Lung microvascular endothelial cell (primary cell): ENCODE measurements around the gene SHB. TPM values are rescaled to one million over a fixed set of nuclear protein-coding genes. Genes with fewer than 3 reads are reported as not detected.

Source experiments
- DNase-seq, 2 donors: peaks; one replicate each; pipeline versions ENCODE4 v3.0.0 to v3.0.0-alpha.2; 2010; ENCODE audit warnings: low read depth in 2 of 2
- total RNA-seq: library from RNA; depleted of rRNA; stranded (reverse); fragments of >200 nt; gene quantifications from 2 replicates; pipeline ENCODE4 v1.2.1, GENCODE V29; 2014

The SHB gene
- total RNA-seq, result 13.3 and 22.6 TPM in 2 replicates

- DNase-seq, result peak; percentile 74 to 85
Measured at GRCh38 chr9:38068701-38069628, at the start of gene SHB. TSS of gene SHB (minus strand) at chr9:38069227. CDS start at chr9:38068645, 582 bp downstream.

GRCh38 chr9:38117651-38118050 lies 48.6 kb upstream of the SHB start:
- DNase-seq, result no peak

DNA sequence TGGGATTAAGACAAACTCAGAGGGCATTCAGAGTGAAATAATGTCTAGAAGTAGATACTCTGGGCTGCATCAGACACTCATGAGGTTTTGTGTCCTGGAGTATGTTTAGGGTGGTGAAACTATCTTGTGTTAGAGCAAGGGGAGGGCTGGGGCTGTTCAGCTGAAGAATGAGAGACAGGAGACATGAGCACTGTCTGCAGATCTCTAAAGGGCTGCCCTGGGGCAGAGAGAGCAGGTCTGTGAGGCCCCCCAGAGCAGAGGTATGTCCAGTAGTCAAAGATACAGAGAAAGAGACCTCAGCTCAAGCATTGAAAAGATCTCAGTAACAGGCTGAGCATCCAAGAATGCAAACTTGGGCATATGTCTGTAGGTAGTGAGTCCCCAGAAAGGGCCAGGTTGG lies 45.9 kb upstream of the SHB start:
- DNase-seq, result no peak

DNA sequence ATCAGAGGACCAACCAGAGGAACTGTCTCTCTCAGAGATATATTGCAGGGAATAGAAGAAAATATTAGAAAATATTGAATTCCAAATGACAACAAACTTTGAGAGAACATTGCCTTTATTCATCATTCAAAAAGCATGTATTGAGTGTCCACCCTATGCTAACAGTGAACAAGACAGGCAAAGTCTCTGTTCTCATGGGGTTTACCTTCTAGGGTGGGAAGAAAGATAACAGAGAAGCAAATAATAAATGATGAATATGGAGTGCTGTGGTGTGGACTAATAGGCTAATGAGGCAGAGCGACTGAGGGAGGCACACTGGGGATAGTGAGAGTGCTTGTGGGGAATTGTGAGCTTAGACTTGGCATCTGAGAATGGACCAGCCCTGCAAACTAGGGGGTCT lies 43.4 kb upstream of the SHB start:
- DNase-seq, result no peak

- DNase-seq, result no peak
Measured at GRCh38 chr9:38112049-38112448, 43.0 kb upstream of the SHB start.

DNA sequence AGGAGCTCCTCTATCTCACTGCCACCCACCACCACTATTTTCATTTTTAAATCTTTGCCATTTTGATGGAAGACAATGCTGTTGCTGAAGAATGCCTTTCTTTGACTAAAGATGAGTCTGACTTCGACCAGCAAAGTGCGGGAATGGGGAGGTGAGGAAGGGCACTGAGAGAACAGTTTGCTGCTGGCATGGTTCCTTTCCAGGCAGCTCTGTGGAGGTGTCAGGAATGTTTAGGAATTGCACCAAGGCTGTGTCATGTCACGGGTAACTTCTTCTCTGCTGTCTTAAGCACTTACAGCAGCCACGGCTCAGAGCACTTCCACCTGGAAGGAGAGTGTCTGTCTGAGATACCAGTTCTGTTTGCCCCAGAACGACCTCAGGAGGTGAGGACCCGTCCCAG lies 41.4 kb upstream of the SHB start:
- no peak for DNase-seq

DNA sequence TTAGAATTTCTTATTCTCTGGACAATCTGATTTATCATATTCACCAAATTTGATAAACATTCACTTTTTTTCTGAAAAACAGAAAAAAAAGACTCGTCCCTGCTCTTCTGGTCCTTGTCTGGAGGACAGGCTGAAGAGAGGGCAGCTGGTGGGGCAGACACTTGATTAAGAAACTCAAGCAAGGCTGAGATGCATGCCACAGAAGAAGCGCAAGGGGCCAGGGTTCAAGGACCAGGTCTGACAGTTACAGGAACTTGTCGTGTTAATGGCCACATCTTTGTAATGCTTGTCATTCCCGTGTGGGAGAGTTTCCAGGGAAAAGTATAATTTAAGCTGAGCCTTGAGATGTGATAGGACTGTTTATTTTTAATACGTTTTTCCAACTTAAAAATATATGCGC lies 40.6 kb upstream of the SHB start:
- no peak for DNase-seq

GRCh38 chr9:38108326-38108725 lies 39.3 kb upstream of the SHB start:
- no peak for DNase-seq

DNA sequence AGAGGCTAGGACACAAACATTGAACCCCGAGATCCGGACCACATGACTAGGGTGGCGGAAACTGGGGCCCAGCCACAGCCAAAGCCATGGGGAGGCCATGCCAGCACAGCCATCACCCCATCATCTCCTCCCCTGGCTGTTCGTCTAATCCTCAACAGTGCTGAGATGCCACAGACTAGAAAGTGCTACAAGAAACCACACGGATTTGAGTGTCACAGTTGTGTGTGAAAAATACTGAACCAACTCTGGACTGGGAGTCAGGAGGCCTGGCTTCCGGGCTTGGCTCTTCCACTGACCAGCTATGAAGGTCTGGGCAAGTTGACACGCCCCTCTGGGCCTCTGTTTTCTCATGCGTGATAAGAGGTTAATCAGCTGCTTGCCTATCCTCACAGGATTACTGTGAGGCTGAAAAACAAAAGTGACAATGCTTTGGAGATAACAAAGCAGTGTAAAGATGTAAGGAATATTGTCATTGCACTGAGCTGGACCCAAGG lies 38.8 kb upstream of the SHB start:
- DNase-seq, result no peak

GRCh38 chr9:38107405-38107804 lies 38.4 kb upstream of the SHB start:
- DNase-seq, result no peak

DNA sequence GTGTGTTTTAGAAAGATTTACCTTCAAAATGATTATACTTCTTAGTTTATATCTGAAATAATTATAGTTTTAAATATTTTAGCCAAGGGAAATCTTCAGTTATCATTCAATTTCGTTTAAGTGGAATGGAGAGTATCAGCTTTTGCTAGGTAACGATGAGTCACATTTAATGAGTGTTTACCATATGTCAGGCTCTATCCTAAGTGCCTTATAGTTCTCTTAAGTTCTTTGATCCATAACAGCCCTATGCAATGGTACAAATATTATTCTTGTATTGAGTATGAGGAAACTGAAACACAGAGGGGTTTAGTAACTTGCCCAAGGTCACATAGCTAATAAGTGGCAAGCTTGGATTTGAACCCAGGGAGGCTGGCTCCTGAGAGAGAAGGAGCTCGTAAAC lies 37.5 kb upstream of the SHB start:
- DNase-seq, result no peak

- no peak for DNase-seq
Measured at GRCh38 chr9:38103340-38103739, 34.3 kb upstream of the SHB start.

DNA sequence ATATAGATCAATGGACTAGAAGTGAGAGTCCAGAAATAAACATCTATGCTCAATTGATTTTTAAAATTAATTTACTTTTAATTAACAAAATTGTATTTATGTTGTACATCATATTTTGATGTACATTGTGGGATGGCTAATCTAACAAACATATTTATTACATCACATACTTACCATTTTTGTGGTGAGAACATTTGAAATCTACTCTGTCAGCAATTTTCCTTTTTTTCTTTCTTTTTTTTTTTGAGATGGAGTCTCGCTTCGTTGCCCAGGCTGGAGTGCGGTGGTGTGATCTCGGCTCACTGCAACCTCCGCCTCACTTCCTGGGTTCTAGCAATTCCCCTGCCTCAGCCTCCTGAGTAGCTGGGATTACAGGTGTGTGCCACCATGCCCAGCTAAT lies 32.4 kb upstream of the SHB start:
- no peak for DNase-seq

GRCh38 chr9:38096238-38096805 lies 27.3 kb upstream of the SHB start:
- DNase-seq, result no peak

DNA sequence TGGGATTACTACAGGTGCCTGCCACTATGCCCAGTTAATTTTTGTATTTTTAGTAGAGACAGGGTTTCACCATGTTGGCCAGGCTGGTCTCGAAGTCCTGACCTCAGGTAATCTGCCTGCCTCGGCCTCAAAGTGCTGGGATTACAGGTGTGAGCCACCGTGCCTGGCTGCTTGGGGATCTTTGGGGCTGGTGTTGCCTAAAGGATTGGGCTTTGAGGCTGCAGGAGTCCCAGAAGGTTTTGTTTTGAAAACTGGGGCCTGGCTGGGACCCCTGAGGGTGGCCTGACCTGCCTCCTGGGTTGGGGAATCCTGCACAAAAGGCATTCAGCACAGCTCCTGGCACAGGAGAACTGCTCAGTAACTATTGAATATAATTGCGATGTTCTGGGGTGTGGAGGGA lies 25.1 kb upstream of the SHB start:
- no peak for DNase-seq

DNA sequence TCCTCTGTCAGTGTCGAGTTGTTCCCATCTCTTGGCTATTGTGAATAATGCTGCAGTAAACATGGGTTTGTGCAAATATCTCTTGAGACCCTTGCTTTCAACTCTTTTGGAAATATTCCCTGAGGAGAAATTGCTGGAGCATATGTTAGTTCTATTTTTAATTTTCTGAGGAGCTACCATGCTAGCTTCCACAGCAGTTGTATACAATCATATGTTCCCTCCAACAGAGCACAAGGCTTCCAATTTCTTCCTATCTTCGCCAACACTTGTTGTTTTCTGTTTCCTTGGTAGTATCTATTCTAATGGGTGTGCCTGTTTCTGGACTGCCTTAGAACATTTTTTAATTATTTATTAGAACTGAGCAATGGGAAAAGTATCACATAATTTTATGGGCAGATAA lies 23.6 kb upstream of the SHB start:
- DNase-seq, result no peak

DNA sequence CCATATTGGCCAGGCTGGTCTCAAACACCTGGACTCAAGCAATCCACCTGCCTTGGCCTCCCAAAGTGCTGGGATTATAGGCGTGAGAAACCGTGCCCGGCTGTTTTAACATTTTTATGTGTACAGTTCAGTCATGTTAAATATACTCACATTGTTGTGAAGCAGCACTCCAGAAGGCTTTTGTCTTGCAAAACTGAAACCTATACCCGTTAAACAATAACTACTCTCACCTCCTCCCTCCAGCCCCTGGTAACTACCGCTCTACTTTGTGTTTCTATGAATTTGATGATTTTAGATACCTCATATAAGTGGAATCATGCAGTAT lies 23.1 kb upstream of the SHB start:
- no peak for DNase-seq

GRCh38 chr9:38091310-38092199 lies 22.5 kb upstream of the SHB start:
- DNase-seq, result no peak

DNA sequence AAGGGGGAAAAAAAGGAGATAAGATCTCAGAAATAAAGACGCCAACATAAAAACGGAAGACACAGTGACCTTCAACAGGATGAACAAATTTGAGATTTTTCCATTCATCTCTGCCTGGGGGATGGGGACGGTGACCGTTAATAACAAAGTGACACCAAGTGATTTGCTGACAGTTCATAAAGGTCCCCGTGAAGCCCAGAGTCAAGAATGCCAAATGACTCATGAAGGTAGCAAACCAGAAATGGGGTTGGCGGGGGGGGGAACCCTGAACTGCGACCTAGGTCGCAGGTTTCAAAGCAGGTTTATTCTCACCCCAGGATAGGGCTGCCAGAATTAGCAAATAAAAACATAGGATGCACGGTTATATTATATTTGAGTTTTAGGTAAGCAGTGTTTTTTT lies 21.1 kb upstream of the SHB start:
- peak in 1 of 2 donors; percentile 36 for DNase-seq

DNA sequence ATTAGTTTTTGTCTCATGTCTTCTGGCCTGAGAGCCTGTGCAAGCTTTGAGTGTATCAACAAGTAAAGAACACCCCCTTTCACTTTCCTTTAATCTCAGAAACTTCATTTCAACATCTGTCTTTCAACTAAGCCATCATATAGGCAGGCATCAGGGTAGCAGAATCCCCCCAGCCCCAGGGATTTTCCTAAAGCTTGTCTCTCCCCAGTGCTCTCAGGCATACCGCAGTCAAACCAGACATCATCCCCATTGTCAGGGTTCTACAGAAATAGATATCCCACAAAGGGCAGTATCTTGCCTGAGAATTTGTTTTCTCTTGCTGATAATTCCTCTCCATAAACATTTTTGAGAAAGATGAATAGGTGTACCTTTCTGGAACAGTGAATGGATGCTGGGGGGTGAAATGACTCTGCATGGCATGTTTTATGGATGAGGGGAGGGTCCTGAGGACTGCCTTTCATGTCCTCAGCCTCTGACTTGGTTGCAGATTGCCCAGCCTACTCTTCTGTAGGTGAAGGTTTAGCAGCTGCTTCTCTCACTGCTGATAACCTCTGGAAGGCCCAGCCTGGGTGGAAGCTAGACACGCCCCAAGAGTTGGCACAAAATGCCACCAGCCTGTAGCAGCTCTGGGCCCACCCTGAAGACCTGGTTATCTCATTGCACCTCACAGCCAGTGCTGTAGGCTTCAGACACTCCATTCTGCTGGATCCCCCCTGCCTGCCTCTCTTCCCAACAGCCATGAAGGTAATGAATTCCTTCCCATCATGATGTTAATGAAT lies 20.5 kb upstream of the SHB start:
- DNase-seq, result peak in 1 of 2 donors; percentile 8
